Calu3 (cell line): ENCODE measurements around the gene TMEM273. TPM values are rescaled to one million over a fixed set of nuclear protein-coding genes. Genes with fewer than 3 reads are reported as not detected.

Source experiments
- BruUV-seq: library from RNA; stranded (reverse); fragments of 400-500 nt; replicated peaks from 2 replicates; lab custom pipeline; 2021; lab: Mats Ljungman, UMichigan
- CTCF ChIA-PET: fragments of 300-600 bp; sonication (Branson Sonifier 250); formaldehyde crosslinking; loops from one replicate; lab custom pipeline; 2022; ENCODE audit warnings: antibody characterized with exemption; lab: Charles Lee
- DNase-seq: peaks from one replicate; pipeline ENCODE4 v3.0.0; 2022
- H3K27ac Mint-ChIP-seq: one replicate; pipeline ENCODE4 v1.8.0; 2022; ENCODE audit warnings: mixed read lengths; ENCODE audit not compliant: unreplicated experiment
- H3K27me3 Mint-ChIP-seq: one replicate; pipeline ENCODE4 v1.8.0; 2022; ENCODE audit warnings: mixed read lengths; ENCODE audit not compliant: unreplicated experiment
- H3K36me3 Mint-ChIP-seq: one replicate; pipeline ENCODE4 v1.8.0; 2022; ENCODE audit warnings: mild to moderate bottlenecking, moderate library complexity, mixed read lengths; ENCODE audit not compliant: insufficient read depth, unreplicated experiment
- H3K4me1 Mint-ChIP-seq: one replicate; pipeline ENCODE4 v1.8.0; 2022; ENCODE audit warnings: mild to moderate bottlenecking, low read depth, mixed read lengths; ENCODE audit not compliant: unreplicated experiment
- H3K4me3 Mint-ChIP-seq: one replicate; pipeline ENCODE4 v1.8.0; 2022; ENCODE audit warnings: mild to moderate bottlenecking, low read depth, moderate library complexity, mixed read lengths; ENCODE audit not compliant: unreplicated experiment
- H3K9me3 Mint-ChIP-seq: one replicate; pipeline ENCODE4 v1.8.0; 2022; ENCODE audit warnings: low read depth, mixed read lengths; ENCODE audit not compliant: unreplicated experiment
- intact Hi-C: fragments of 100-400 bp; cut with micrococcal nuclease; formaldehyde crosslinking; loops from one replicate; pipeline ENCODE4 v1.10.0; 2022; ENCODE audit not compliant: unreplicated experiment
- total RNA-seq: library from RNA; stranded (reverse); gene quantifications from 2 replicates; pipeline ENCODE4 v1.2.3, GENCODE V29; 2022
- TF ChIP-seq, protein P1 (sequence below): fragments of 200-600 bp; IDR thresholded peaks from one replicate; pipeline ENCODE4 v1.8.0; 2022; ENCODE audit warnings: antibody characterized with exemption; ENCODE audit not compliant: unreplicated experiment

Gene TMEM273
- total RNA-seq, 1 experiment from 2014 or later, result not detected

DNA sequence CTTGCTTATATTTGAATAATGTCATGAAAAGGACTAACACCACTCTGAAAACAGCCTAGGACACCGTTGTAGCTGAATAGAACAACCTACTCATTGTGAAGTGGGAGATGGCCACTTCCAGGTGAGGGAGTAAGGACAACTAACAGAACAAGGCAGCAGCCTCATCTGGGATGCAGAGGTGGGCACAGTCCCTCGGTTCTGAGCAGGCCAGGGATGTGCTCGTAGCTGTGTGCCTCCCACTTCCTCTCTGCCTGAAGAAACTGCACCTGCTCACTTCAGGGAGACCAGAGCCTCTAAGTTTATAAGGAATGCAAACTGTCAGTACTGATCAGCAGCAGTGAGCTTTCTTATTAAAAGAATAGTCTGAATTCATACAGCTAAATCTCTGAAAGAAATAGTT lies 75.3 kb downstream of the TMEM273 start:
- H3K4me3 Mint-ChIP-seq, result no peak overlapping the region
- H3K9me3 Mint-ChIP-seq, result no peaks in the 10 kb centered on the region
- TF ChIP-seq, protein P1, sequence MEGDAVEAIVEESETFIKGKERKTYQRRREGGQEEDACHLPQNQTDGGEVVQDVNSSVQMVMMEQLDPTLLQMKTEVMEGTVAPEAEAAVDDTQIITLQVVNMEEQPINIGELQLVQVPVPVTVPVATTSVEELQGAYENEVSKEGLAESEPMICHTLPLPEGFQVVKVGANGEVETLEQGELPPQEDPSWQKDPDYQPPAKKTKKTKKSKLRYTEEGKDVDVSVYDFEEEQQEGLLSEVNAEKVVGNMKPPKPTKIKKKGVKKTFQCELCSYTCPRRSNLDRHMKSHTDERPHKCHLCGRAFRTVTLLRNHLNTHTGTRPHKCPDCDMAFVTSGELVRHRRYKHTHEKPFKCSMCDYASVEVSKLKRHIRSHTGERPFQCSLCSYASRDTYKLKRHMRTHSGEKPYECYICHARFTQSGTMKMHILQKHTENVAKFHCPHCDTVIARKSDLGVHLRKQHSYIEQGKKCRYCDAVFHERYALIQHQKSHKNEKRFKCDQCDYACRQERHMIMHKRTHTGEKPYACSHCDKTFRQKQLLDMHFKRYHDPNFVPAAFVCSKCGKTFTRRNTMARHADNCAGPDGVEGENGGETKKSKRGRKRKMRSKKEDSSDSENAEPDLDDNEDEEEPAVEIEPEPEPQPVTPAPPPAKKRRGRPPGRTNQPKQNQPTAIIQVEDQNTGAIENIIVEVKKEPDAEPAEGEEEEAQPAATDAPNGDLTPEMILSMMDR, result no peak
- DNase-seq, result no peak
- no peaks in the 10 kb centered on the region for H3K36me3 Mint-ChIP-seq
- intact Hi-C loops, result no loop called here
- CTCF ChIA-PET, result interaction anchor here (0.7 kb wide), 1 partner anchor 126 kb away, joined by 3 read pairs; no protein-coding TSS in a partner anchor
- no peak overlapping the region for H3K27ac Mint-ChIP-seq
- H3K4me1 Mint-ChIP-seq, result no peaks in the 10 kb centered on the region
- H3K27me3 Mint-ChIP-seq, result peaks cover 59% of the 10 kb centered on the region
- no TSS peak for BruUV-seq

DNA sequence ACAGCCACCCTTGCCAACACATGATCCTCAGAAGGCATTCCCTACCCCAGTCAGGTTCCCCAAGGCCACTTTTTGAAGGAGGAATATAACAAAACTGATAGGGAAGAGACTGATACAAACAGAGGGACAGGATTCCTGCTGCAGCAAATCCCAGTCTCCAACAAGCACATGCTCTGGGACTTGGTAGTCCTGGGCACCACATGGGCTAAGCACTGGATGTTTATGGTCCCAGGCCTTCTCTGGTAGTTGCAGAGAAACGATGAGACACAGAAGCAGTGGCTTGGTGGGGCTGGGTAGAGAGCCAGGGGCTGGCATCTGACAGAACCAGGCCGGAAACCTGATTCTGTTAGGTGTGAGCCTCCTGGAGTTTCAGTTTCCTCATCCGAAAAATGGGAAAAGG lies 76.1 kb downstream of the TMEM273 start:
- CTCF ChIA-PET, result no interaction called here
- H3K36me3 Mint-ChIP-seq, result no peaks in the 10 kb centered on the region
- H3K27ac Mint-ChIP-seq, result no peak overlapping the region
- no peaks in the 10 kb centered on the region for H3K4me1 Mint-ChIP-seq
- H3K9me3 Mint-ChIP-seq, result no peaks in the 10 kb centered on the region
- intact Hi-C loops, result no loop called here
- TF ChIP-seq, protein P1, result no peak
- DNase-seq, result no peak
- no TSS peak for BruUV-seq
- H3K4me3 Mint-ChIP-seq, result no peak overlapping the region
- H3K27me3 Mint-ChIP-seq, result peaks cover 57% of the 10 kb centered on the region

DNA sequence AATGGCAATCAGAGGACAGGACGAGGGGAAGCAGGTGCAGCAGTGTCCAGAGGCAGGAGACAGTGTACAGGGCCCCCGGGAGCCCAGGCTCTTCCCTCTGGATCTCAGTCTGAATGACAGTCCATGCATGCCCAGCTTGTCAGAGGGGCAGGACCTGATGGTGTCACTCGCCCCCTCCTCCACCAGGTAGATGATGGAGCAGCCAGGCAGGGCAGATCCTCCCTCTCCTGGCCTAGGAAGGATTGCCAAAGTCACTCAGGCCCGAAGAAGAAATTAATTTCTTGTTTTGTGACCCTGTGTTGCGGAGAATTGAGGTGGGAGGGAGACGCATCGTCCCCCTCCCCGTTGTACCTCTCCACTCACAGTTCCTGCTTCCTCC lies 76.9 kb downstream of the TMEM273 start:
- TF ChIP-seq, protein P1, result no peak
- H3K4me3 Mint-ChIP-seq, result no peak overlapping the region
- peaks cover 57% of the 10 kb centered on the region for H3K27me3 Mint-ChIP-seq
- H3K27ac Mint-ChIP-seq, result no peak overlapping the region
- H3K4me1 Mint-ChIP-seq, result no peaks in the 10 kb centered on the region
- H3K9me3 Mint-ChIP-seq, result no peaks in the 10 kb centered on the region
- H3K36me3 Mint-ChIP-seq, result no peaks in the 10 kb centered on the region
- CTCF ChIA-PET, result no interaction called here
- no peak for DNase-seq
- no TSS peak for BruUV-seq
- intact Hi-C loops, result no loop called here

DNA sequence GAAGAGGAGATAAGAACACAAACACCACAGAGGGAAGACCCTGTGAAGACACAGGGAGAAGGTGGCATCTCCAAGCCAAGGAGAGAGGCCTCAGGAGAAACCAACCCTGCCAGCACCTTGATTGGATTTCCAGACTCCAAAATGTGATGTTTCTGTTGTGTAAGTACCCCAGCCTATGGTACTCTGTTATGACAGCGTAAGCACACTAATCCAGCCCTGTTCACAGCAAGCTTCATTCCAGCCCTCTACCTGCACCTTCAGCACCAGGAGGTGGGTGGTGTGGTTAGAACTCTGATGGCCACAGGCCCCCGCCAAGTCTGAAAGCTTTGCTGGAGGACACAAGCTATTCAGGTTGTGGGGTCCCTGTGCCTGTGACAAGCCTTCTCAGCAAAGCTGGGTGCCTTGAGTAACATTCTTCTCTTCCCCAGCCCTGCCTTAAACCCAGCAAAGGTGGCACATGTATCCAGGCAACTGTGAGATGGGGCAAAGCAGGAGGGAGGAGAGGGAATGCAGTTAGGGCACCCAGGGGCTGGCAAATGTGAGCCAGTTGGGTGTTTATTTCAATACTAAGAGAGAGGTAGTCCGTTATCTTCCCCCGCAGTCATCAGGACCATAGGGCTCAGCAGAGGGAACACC lies 77.4 kb downstream of the TMEM273 start:
- intact Hi-C loops, result no loop called here
- H3K36me3 Mint-ChIP-seq, result no peaks in the 10 kb centered on the region
- CTCF ChIA-PET, result no interaction called here

More for the DNA sequence above, 77.4 kb downstream of the TMEM273 start:
- BruUV-seq, result no TSS peak
- DNase-seq, result no peak
- no peak overlapping the region for H3K4me3 Mint-ChIP-seq
- TF ChIP-seq, protein P1, result no peak
- H3K4me1 Mint-ChIP-seq, result no peaks in the 10 kb centered on the region
- no peak overlapping the region for H3K27ac Mint-ChIP-seq
- no peaks in the 10 kb centered on the region for H3K9me3 Mint-ChIP-seq
- peaks cover 53% of the 10 kb centered on the region for H3K27me3 Mint-ChIP-seq
